Esophagus muscularis mucosa (tissue), 4 donors: ENCODE measurements around the gene LYPD5.

Experiments used
- EP300 ChIP-seq: sonication (generic); formaldehyde crosslinking; IDR thresholded peaks from one replicate; pipeline ENCODE4 v1.6.1; 2017; ENCODE audit warnings: antibody characterized with exemption
- POLR2A ChIP-seq: fragments of 450-650 bp; IDR thresholded peaks from one replicate; pipeline ENCODE4 v1.6.1; 2017; ENCODE audit warnings: antibody characterized with exemption, moderate library complexity, mild to moderate bottlenecking, low read depth
- POLR2AphosphoS5 ChIP-seq, 2 donors: sonication (generic); formaldehyde crosslinking; IDR thresholded peaks; one replicate each; pipeline ENCODE4 v1.6.1; 2017; ENCODE audit warnings: antibody characterized with exemption in 2 of 2
- TF ChIP-seq, protein P1 (sequence below), 3 experiments: fragments of 200-600 bp in 2 of 3; fragments of 450-650 bp in 1 of 3; sonication (generic) in 2 of 3; IDR thresholded peaks; one replicate each; pipeline ENCODE4 v1.5.1; 2017 to 2019; ENCODE audit warnings: antibody characterized with exemption in 3 of 3, mild to moderate bottlenecking in 2 of 3, moderate library complexity in 1 of 3

DNA sequence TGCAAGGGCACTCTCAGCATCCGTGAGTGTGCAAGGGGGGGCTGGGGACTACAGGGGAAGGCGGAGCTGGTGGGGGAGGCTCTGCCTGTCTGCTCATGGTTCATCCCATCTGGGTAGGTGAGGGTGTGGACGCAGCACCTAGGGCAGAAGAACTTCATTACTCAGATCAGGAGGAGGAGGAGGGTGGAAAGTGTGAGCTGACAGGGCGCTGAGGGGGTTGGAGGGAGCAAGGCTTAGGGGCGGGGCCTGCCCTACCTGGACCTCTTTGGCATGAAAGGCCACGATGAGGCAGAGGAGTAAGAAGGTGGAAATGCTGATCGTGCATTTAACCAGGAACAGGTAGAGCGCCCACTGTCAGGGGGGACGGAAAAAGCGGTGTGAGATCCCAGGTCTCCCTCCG, 26.0 kb downstream of the LYPD5 start:
- TF ChIP-seq POLR2A (no peak), POLR2AphosphoS5 (IDR thresholded peaks at IDR 0.05) (no peak), EP300 (no peak)
- TF ChIP-seq, protein P1, sequence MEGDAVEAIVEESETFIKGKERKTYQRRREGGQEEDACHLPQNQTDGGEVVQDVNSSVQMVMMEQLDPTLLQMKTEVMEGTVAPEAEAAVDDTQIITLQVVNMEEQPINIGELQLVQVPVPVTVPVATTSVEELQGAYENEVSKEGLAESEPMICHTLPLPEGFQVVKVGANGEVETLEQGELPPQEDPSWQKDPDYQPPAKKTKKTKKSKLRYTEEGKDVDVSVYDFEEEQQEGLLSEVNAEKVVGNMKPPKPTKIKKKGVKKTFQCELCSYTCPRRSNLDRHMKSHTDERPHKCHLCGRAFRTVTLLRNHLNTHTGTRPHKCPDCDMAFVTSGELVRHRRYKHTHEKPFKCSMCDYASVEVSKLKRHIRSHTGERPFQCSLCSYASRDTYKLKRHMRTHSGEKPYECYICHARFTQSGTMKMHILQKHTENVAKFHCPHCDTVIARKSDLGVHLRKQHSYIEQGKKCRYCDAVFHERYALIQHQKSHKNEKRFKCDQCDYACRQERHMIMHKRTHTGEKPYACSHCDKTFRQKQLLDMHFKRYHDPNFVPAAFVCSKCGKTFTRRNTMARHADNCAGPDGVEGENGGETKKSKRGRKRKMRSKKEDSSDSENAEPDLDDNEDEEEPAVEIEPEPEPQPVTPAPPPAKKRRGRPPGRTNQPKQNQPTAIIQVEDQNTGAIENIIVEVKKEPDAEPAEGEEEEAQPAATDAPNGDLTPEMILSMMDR (IDR thresholded peaks at IDR 0.05), result no peak
